ENCODE results near the gene SULT4A1. TPM values are rescaled to one million over a fixed set of nuclear protein-coding genes. Genes with fewer than 3 reads are reported as not detected.

The SULT4A1 gene
- total and polyA plus RNA-seq, 2 experiments from 2014 or later: 4.7 to 5.2 TPM

DNA sequence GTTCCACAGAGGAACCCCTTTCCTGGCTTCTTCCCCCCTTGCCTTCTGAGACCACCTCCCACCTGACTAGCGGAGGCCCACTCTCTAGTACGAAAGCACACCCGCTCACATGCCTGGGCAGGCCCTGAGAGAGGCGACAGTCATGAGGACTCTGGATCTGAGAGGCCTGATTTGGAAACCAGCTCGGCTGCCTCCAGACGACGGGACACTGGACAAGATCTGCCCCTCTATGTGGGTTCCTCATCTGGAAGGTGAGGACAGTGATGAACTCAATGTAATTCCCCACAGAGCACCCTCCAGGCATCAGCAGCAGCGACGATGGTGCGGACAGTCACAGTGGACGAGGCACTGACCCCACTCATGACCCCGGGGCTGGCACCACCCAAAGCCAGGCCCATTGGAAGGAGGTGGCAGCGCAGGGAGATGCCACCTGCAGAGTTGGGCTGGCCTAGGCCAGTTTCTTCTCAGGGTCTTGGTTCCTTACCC lies 7.5 kb downstream of the SULT4A1 start (continued):
- TF ChIP-seq, protein P1, sequence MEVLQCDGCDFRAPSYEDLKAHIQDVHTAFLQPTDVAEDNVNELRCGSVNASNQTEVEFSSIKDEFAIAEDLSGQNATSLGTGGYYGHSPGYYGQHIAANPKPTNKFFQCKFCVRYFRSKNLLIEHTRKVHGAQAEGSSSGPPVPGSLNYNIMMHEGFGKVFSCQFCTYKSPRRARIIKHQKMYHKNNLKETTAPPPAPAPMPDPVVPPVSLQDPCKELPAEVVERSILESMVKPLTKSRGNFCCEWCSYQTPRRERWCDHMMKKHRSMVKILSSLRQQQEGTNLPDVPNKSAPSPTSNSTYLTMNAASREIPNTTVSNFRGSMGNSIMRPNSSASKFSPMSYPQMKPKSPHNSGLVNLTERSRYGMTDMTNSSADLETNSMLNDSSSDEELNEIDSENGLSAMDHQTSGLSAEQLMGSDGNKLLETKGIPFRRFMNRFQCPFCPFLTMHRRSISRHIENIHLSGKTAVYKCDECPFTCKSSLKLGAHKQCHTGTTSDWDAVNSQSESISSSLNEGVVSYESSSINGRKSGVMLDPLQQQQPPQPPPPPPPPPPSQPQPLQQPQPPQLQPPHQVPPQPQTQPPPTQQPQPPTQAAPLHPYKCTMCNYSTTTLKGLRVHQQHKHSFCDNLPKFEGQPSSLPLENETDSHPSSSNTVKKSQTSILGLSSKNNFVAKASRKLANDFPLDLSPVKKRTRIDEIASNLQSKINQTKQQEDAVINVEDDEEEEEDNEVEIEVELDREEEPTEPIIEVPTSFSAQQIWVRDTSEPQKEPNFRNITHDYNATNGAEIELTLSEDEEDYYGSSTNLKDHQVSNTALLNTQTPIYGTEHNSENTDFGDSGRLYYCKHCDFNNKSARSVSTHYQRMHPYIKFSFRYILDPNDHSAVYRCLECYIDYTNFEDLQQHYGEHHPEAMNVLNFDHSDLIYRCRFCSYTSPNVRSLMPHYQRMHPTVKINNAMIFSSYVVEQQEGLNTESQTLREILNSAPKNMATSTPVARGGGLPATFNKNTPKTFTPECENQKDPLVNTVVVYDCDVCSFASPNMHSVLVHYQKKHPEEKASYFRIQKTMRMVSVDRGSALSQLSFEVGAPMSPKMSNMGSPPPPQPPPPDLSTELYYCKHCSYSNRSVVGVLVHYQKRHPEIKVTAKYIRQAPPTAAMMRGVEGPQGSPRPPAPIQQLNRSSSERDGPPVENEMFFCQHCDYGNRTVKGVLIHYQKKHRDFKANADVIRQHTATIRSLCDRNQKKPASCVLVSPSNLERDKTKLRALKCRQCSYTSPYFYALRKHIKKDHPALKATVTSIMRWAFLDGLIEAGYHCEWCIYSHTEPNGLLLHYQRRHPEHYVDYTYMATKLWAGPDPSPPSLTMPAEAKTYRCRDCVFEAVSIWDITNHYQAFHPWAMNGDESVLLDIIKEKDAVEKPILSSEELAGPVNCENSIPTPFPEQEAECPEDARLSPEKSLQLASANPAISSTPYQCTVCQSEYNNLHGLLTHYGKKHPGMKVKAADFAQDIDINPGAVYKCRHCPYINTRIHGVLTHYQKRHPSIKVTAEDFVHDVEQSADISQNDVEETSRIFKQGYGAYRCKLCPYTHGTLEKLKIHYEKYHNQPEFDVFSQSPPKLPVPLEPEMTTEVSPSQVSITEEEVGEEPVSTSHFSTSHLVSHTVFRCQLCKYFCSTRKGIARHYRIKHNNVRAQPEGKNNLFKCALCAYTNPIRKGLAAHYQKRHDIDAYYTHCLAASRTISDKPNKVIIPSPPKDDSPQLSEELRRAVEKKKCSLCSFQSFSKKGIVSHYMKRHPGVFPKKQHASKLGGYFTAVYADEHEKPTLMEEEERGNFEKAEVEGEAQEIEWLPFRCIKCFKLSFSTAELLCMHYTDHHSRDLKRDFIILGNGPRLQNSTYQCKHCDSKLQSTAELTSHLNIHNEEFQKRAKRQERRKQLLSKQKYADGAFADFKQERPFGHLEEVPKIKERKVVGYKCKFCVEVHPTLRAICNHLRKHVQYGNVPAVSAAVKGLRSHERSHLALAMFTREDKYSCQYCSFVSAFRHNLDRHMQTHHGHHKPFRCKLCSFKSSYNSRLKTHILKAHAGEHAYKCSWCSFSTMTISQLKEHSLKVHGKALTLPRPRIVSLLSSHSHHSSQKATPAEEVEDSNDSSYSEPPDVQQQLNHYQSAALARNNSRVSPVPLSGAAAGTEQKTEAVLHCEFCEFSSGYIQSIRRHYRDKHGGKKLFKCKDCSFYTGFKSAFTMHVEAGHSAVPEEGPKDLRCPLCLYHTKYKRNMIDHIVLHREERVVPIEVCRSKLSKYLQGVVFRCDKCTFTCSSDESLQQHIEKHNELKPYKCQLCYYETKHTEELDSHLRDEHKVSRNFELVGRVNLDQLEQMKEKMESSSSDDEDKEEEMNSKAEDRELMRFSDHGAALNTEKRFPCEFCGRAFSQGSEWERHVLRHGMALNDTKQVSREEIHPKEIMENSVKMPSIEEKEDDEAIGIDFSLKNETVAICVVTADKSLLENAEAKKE (CRISPR knock-in tag; IDR thresholded peaks at IDR 0.05): no peak
- TF ChIP-seq, protein P2, sequence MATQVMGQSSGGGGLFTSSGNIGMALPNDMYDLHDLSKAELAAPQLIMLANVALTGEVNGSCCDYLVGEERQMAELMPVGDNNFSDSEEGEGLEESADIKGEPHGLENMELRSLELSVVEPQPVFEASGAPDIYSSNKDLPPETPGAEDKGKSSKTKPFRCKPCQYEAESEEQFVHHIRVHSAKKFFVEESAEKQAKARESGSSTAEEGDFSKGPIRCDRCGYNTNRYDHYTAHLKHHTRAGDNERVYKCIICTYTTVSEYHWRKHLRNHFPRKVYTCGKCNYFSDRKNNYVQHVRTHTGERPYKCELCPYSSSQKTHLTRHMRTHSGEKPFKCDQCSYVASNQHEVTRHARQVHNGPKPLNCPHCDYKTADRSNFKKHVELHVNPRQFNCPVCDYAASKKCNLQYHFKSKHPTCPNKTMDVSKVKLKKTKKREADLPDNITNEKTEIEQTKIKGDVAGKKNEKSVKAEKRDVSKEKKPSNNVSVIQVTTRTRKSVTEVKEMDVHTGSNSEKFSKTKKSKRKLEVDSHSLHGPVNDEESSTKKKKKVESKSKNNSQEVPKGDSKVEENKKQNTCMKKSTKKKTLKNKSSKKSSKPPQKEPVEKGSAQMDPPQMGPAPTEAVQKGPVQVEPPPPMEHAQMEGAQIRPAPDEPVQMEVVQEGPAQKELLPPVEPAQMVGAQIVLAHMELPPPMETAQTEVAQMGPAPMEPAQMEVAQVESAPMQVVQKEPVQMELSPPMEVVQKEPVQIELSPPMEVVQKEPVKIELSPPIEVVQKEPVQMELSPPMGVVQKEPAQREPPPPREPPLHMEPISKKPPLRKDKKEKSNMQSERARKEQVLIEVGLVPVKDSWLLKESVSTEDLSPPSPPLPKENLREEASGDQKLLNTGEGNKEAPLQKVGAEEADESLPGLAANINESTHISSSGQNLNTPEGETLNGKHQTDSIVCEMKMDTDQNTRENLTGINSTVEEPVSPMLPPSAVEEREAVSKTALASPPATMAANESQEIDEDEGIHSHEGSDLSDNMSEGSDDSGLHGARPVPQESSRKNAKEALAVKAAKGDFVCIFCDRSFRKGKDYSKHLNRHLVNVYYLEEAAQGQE (IDR thresholded peaks at IDR 0.05; ENCODE audit: unreplicated experiment): no peak
- no peak for TF ChIP-seq STAT1 (IDR thresholded peaks at IDR 0.05; ENCODE audit: unreplicated experiment)
- no peak for TF ChIP-seq ZNF114 (CRISPR knock-in tag; IDR thresholded peaks at IDR 0.05)
- TF ChIP-seq EZH2 (IDR thresholded peaks at IDR 0.05; ENCODE audit: low read depth, unreplicated experiment): no peak
- TF ChIP-seq ZNF331 (CRISPR knock-in tag; IDR thresholded peaks at IDR 0.05; ENCODE audit: low read depth): no peak
- TF ChIP-seq, protein P3, sequence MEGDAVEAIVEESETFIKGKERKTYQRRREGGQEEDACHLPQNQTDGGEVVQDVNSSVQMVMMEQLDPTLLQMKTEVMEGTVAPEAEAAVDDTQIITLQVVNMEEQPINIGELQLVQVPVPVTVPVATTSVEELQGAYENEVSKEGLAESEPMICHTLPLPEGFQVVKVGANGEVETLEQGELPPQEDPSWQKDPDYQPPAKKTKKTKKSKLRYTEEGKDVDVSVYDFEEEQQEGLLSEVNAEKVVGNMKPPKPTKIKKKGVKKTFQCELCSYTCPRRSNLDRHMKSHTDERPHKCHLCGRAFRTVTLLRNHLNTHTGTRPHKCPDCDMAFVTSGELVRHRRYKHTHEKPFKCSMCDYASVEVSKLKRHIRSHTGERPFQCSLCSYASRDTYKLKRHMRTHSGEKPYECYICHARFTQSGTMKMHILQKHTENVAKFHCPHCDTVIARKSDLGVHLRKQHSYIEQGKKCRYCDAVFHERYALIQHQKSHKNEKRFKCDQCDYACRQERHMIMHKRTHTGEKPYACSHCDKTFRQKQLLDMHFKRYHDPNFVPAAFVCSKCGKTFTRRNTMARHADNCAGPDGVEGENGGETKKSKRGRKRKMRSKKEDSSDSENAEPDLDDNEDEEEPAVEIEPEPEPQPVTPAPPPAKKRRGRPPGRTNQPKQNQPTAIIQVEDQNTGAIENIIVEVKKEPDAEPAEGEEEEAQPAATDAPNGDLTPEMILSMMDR (conservative IDR thresholded peaks at IDR 0.05; ENCODE audit: low read depth in 2 of 2): no peak
- TF ChIP-seq EZH2phosphoT487 (IDR thresholded peaks at IDR 0.05; ENCODE audit: unreplicated experiment): no peak
- TF ChIP-seq CREB1 (CRISPR knock-in tag; IDR thresholded peaks at IDR 0.05; ENCODE audit: low read depth): no peak

Data from GM23338 (cell line).